HepG2 (cell line): ENCODE measurements around the gene AUTS2. TPM values are rescaled to one million over a fixed set of nuclear protein-coding genes. Genes with fewer than 3 reads are reported as not detected.

Source experiments
- ATAC-seq: fragments of 200-7000 bp; cut with Tn5 transposase; 3 replicates; pipeline ENCODE4 v1.9.1; 2020; ENCODE audit warnings: mild to moderate bottlenecking, moderate library complexity
- BruUV-seq: library from RNA; stranded (reverse); fragments of 400-500 nt; replicated peaks from 2 replicates; lab custom pipeline; 2021; lab: Mats Ljungman, UMichigan
- CTCF ChIA-PET: fragments of 300-600 bp; formaldehyde crosslinking; extraction: SDS; loops from one replicate; lab custom pipeline; 2021; ENCODE audit warnings: low total read pairs, inconsistent platforms, low intra/inter-chr PET ratio; lab: Yijun Ruan, JAX
- POLR2A ChIA-PET: fragments of 350-600 bp; sonication (Branson Sonifier 250); formaldehyde crosslinking; loops from one replicate; lab custom pipeline; 2020; ENCODE audit warnings: antibody characterized with exemption, inconsistent platforms; lab: Yijun Ruan, JAX
- DNase-seq: peaks from one replicate; pipeline ENCODE4 v3.0.0-alpha.2; 2015; ENCODE audit warnings: low spot score
- FAIRE-seq: peaks from 3 replicates; lab custom pipeline; 2011; peaks lifted over from hg19 to GRCh38; lab: Jason Lieb, UNC
- H2AFZ ChIP-seq: one replicate; pipeline ENCODE4 v1.6.1; 2011; ENCODE audit warnings: low read length, inconsistent platforms
- H3K27ac ChIP-seq: fragments of 300-600 bp; 3 replicates; pipeline ENCODE4 v1.8.0; 2011; ENCODE audit warnings: mixed run types, mild to moderate bottlenecking, mixed read lengths, low read length, inconsistent platforms; ENCODE audit not compliant: insufficient read depth; ENCODE audit errors: extremely low read length
- H3K27me3 ChIP-seq, 2 experiments: fragments of 200-600 bp in 1 of 2; 2 replicates in 1 of 2; 3 replicates in 1 of 2; pipeline versions ENCODE4 v1.6.0 to v1.8.0; 2011; ENCODE audit warnings: low read length in 2 of 2, mild to moderate bottlenecking in 2 of 2, moderate library complexity in 2 of 2, inconsistent platforms in 1 of 2; ENCODE audit not compliant: insufficient read depth in 2 of 2, control insufficient read depth in 1 of 2
- H3K36me3 ChIP-seq, 2 experiments: fragments of 200-600 bp in 1 of 2; replicated peaks in 1 of 2; 2 replicates in 1 of 2; 3 replicates in 1 of 2; pipeline versions ENCODE4 v1.5.1 to v1.8.0; 2011; ENCODE audit warnings: low read length in 2 of 2, inconsistent platforms in 1 of 2; ENCODE audit not compliant: insufficient read depth in 2 of 2, control insufficient read depth in 1 of 2
- H3K4me1 ChIP-seq: 2 replicates; pipeline ENCODE4 v1.5.1; 2012; ENCODE audit warnings: low read length, inconsistent platforms; ENCODE audit not compliant: insufficient read depth
- H3K4me2 ChIP-seq: 2 replicates; pipeline ENCODE4 v1.6.0; 2011; ENCODE audit warnings: low read depth, low read length, inconsistent platforms
- H3K4me3 ChIP-seq, 3 experiments: fragments of 200-600 bp in 1 of 3; sonication (generic), shearing (Covaris generic) in 1 of 3; replicated peaks in 1 of 3; 2 replicates each; pipeline ENCODE4 v1.5.1; 2011 to 2016; ENCODE audit warnings: low read length in 3 of 3, inconsistent platforms in 2 of 3, low read depth in 2 of 3, mild to moderate bottlenecking in 2 of 3, control low read depth in 1 of 3, mixed read lengths in 1 of 3; ENCODE audit not compliant: insufficient read depth in 1 of 3
- H3K79me2 ChIP-seq: one replicate; pipeline ENCODE4 v1.6.1; 2011; ENCODE audit warnings: low read length, inconsistent platforms; ENCODE audit not compliant: insufficient read depth
- H3K9ac ChIP-seq: 2 replicates; pipeline ENCODE4 v1.6.0; 2011; ENCODE audit warnings: mild to moderate bottlenecking, low read depth, low read length, inconsistent platforms; ENCODE audit not compliant: insufficient read depth
- H3K9me3 ChIP-seq: 2 replicates; pipeline ENCODE4 v1.5.1; 2012; ENCODE audit warnings: mild to moderate bottlenecking, low read length
- H4K20me1 ChIP-seq: 2 replicates; pipeline ENCODE4 v1.6.0; 2011; ENCODE audit warnings: inconsistent platforms, mild to moderate bottlenecking, low read length, moderate library complexity; ENCODE audit not compliant: insufficient read depth
- CAMTA2 ChIP-seq: sonication (generic); formaldehyde crosslinking; IDR thresholded peaks from 2 replicates; pipeline ENCODE4 v1.4.0; 2020; ENCODE audit warnings: mild to moderate bottlenecking, missing genetic modification reagents, borderline replicate concordance
- GATA4 ChIP-seq: sonication (generic); IDR thresholded peaks from 2 replicates; pipeline ENCODE4 v1.6.1; 2016; ENCODE audit warnings: antibody characterized with exemption, low read depth, borderline replicate concordance
- HDAC2 ChIP-seq: sonication (generic); formaldehyde crosslinking; IDR thresholded peaks from 2 replicates; pipeline ENCODE4 v1.4.0; 2020; ENCODE audit warnings: missing genetic modification reagents
- HES4 ChIP-seq: sonication (generic); formaldehyde crosslinking; IDR thresholded peaks from 2 replicates; pipeline ENCODE4 v1.9.0; 2021; ENCODE audit warnings: mild to moderate bottlenecking, missing genetic modification reagents, borderline replicate concordance
- HOXA5 ChIP-seq: sonication (generic); formaldehyde crosslinking; IDR thresholded peaks from 2 replicates; pipeline ENCODE4 v1.4.0; 2020; ENCODE audit warnings: missing genetic modification reagents
- HOXD1 ChIP-seq: sonication (generic); formaldehyde crosslinking; IDR thresholded peaks from 2 replicates; pipeline ENCODE4 v1.5.0; 2020; ENCODE audit warnings: missing genetic modification reagents
- KLF9 ChIP-seq: IDR thresholded peaks from 2 replicates; pipeline ENCODE4 v1.6.1; 2016; ENCODE audit warnings: low read depth
- MAFK ChIP-seq, 2 experiments: IDR thresholded peaks in 1 of 2; conservative IDR thresholded peaks in 1 of 2; 2 replicates each; pipeline ENCODE4 v1.6.1; 2011; ENCODE audit warnings: improper control_type of control experiment in 2 of 2, low read length in 2 of 2
- MED1 ChIP-seq: sonication (generic); formaldehyde crosslinking; IDR thresholded peaks from 2 replicates; pipeline ENCODE4 v1.4.0; 2020; ENCODE audit warnings: missing genetic modification reagents
- NCOA2 ChIP-seq: sonication (generic); formaldehyde crosslinking; IDR thresholded peaks from 2 replicates; pipeline ENCODE4 v1.8.0; 2022; ENCODE audit warnings: inconsistent platforms
- NFE2L2 ChIP-seq: fragments of 150-350 bp; IDR thresholded peaks from 2 replicates; pipeline ENCODE4 v1.6.1; 2014; ENCODE audit warnings: low read length
- POLR2G ChIP-seq: fragments of 200-400 bp; formaldehyde crosslinking; IDR thresholded peaks from 2 replicates; pipeline ENCODE4 v1.6.1; 2018; ENCODE audit warnings: mild to moderate bottlenecking, low read depth, low read length, moderate library complexity
- RELA ChIP-seq: sonication (generic); formaldehyde crosslinking; IDR thresholded peaks from 2 replicates; pipeline ENCODE4 v1.4.0; 2020; ENCODE audit warnings: missing genetic modification reagents
- SP1 ChIP-seq, 2 experiments: fragments of 450-650 bp in 1 of 2; sonication (generic) in 1 of 2; formaldehyde crosslinking in 1 of 2; IDR thresholded peaks; 2 replicates each; pipeline versions ENCODE4 v1.4.0 to v1.6.1; 2016 to 2020; ENCODE audit warnings: missing genetic modification reagents in 1 of 2
- SRF ChIP-seq: IDR thresholded peaks from 2 replicates; pipeline ENCODE4 v1.6.1; 2011; ENCODE audit warnings: mild to moderate bottlenecking, low read depth, low read length, moderate library complexity
- YEATS2 ChIP-seq: sonication (generic); formaldehyde crosslinking; IDR thresholded peaks from 2 replicates; pipeline ENCODE4 v1.4.0; 2020; ENCODE audit warnings: missing genetic modification reagents, borderline replicate concordance
- ZBTB7A ChIP-seq: sonication (generic); formaldehyde crosslinking; IDR thresholded peaks from 2 replicates; pipeline ENCODE4 v1.8.0; 2022; ENCODE audit warnings: mild to moderate bottlenecking, missing genetic modification reagents
- ZMAT5 ChIP-seq: sonication (generic); formaldehyde crosslinking; IDR thresholded peaks from 2 replicates; pipeline ENCODE4 v1.5.0; 2020; ENCODE audit warnings: mild to moderate bottlenecking, low read depth, missing genetic modification reagents, borderline replicate concordance
- ZNF414 ChIP-seq: sonication (generic); formaldehyde crosslinking; IDR thresholded peaks from 2 replicates; pipeline ENCODE4 v1.5.0; 2020; ENCODE audit warnings: missing genetic modification reagents
- ZNF652 ChIP-seq: IDR thresholded peaks from 2 replicates; pipeline ENCODE4 v1.6.1; 2016; ENCODE audit warnings: low read depth, borderline replicate concordance
- ZNF674 ChIP-seq: sonication (generic); formaldehyde crosslinking; IDR thresholded peaks from 2 replicates; pipeline ENCODE4 v1.5.0; 2020; ENCODE audit warnings: low read depth, mild to moderate bottlenecking, missing genetic modification reagents
- ZNF776 ChIP-seq: sonication (generic); formaldehyde crosslinking; IDR thresholded peaks from 2 replicates; pipeline ENCODE4 v1.4.0; 2020; ENCODE audit warnings: mild to moderate bottlenecking, missing genetic modification reagents
- WGBS: methylation state at CpG from one replicate; pipeline ENCODE4 v1.1.6; 2017; ENCODE audit warnings: low lambda C conversion rate; 5-methylcytosine and 5-hydroxymethylcytosine counted together
- in situ Hi-C: cut with HindIII; loops from 2 replicates; pipeline ENCODE4 v1.10.0; 2017; ENCODE audit warnings: low pct_unique_long_range_greater_than_20kb; ENCODE audit not compliant: extremely low pct_ligation_motif_present
- intact Hi-C: fragments of 100-400 bp; cut with micrococcal nuclease; formaldehyde crosslinking; loops from one replicate; pipeline ENCODE4 v1.10.0; 2022; ENCODE audit not compliant: unreplicated experiment
- polyA plus RNA-seq, 8 experiments: library from polyadenylated mRNA; depleted of rRNA in 3 of 8; stranded (reverse) in 7 of 8; unstranded in 1 of 8; fragments of >200 nt; fragmentation: Illumina TruSeq in 4 of 8; extraction: Trizol in 4 of 8; gene quantifications; 2 replicates each; pipeline versions ENCODE4 v1.2.1 to v1.2.3, GENCODE V29; 2011 to 2016; ENCODE audit warnings: low read depth in 4 of 8, missing spikeins in 1 of 8, mixed read lengths in 1 of 8; ENCODE audit not compliant: insufficient read depth in 1 of 8
- total RNA-seq, 5 experiments: library from RNA; depleted of rRNA; stranded (reverse); fragments of >200 nt; fragmentation: Illumina TruSeq; extraction: Trizol; gene quantifications; 2 replicates each; pipeline ENCODE4 v1.2.3, GENCODE V29; 2016; ENCODE audit warnings: low read depth in 1 of 5

AUTS2 gene
- total and polyA plus RNA-seq, 2 of the 13 experiments (the other 11 are each of a cell fraction or from before 2014, with no cell fraction given) = 0.38 TPM; not detected in 1

- Histone ChIP-seq H3K36me3 (no peaks in the 10 kb centered on the region), H3K27ac (no peak overlapping the region), H4K20me1 (no peaks in the 10 kb centered on the region), H3K4me1 (no peaks in the 10 kb centered on the region), H3K9me3 (no peaks in the 10 kb centered on the region), H3K4me2 (no peak overlapping the region), H2AFZ (no peak overlapping the region), H3K27me3 (no peaks in the 10 kb centered on the region), H3K4me3 (no peak overlapping the region), H3K9ac (no peak overlapping the region), H3K79me2 (no peaks in the 10 kb centered on the region)
- FAIRE-seq = no peak
- TF ChIP-seq HOXD1 = no peak
- no peak for TF ChIP-seq NCOA2 (CRISPR knock-in tag)
- no peak for TF ChIP-seq ZMAT5 (CRISPR knock-in tag)
- no peak for TF ChIP-seq ZNF776 (CRISPR knock-in tag)
- no peak for TF ChIP-seq HOXA5 (CRISPR knock-in tag)
- no peak for TF ChIP-seq KLF9 (CRISPR knock-in tag)
- TF ChIP-seq HDAC2 (CRISPR knock-in tag) = no peak
- TF ChIP-seq RELA (CRISPR knock-in tag) = no peak
- TF ChIP-seq HES4 (CRISPR knock-in tag) = no peak
- intact Hi-C loops = no loop called here
- POLR2A ChIA-PET = no interaction called here
- ATAC-seq = no peak
- in situ Hi-C loops = no loop called here
- no peak for DNase-seq
- no TSS peak for BruUV-seq
- 6% methylated on average over 2 of the region's 2 CpGs for WGBS
- CTCF ChIA-PET = no interaction called here
Observed at GRCh38 chr7:70353330-70353945, 755.2 kb downstream of the AUTS2 start.

- ChIA-PET CTCF (no interaction called here), POLR2A (no interaction called here)
- Histone ChIP-seq H4K20me1 (no peaks in the 10 kb centered on the region), H2AFZ (no peak overlapping the region), H3K36me3 (no peaks in the 10 kb centered on the region), H3K9me3 (no peaks in the 10 kb centered on the region), H3K79me2 (no peaks in the 10 kb centered on the region), H3K27ac (no peak overlapping the region), H3K9ac (no peak overlapping the region), H3K4me1 (no peaks in the 10 kb centered on the region), H3K4me2 (no peak overlapping the region), H3K27me3 (no peaks in the 10 kb centered on the region), H3K4me3 (no peak overlapping the region)
- no TSS peak for BruUV-seq
- WGBS = 41% methylated on average over 4 of the region's 4 CpGs
- FAIRE-seq = no peak
- no peak for DNase-seq
- in situ Hi-C loops (no loop called here), intact Hi-C loops (no loop called here)
- no peak for ATAC-seq
- no peak for TF ChIP-seq CAMTA2 (CRISPR knock-in tag)
- no peak for TF ChIP-seq KLF9 (CRISPR knock-in tag)
- TF ChIP-seq ZBTB7A (CRISPR knock-in tag) = no peak
- no peak for TF ChIP-seq MED1 (CRISPR knock-in tag)
- no peak for TF ChIP-seq ZNF652 (CRISPR knock-in tag)
- TF ChIP-seq MAFK (conservative IDR thresholded peaks at IDR 0.05 in 1 of 2, IDR thresholded peaks at IDR 0.05 in 1 of 2; ENCODE audit: low read length in 2 of 2) = no peak
- TF ChIP-seq SP1 (IDR thresholded peaks at IDR 0.05) = no peak
- TF ChIP-seq SP1 (CRISPR knock-in tag; IDR thresholded peaks at IDR 0.05) = no peak
- no peak for TF ChIP-seq ZNF674 (CRISPR knock-in tag)
- no peak for TF ChIP-seq ZNF414 (CRISPR knock-in tag)
- TF ChIP-seq SRF = no peak
- TF ChIP-seq POLR2G = no peak
- TF ChIP-seq NFE2L2 = no peak
- no peak for TF ChIP-seq YEATS2 (CRISPR knock-in tag)
- no peak for TF ChIP-seq GATA4
Observed at GRCh38 chr7:70353946-70354335, 755.7 kb downstream of the AUTS2 start.
